MCF 10A (cell line): ENCODE measurements around the gene BAZ2B. TPM values are rescaled to one million over a fixed set of nuclear protein-coding genes. Genes with fewer than 3 reads are reported as not detected.

ENCODE experiments used
- BruUV-seq: library from RNA; stranded (reverse); fragments of 400-500 nt; replicated peaks from 2 replicates; lab custom pipeline; 2021; lab: Mats Ljungman, UMichigan
- CTCF ChIA-PET: fragments of 300-600 bp; sonication (Branson Sonifier 250); formaldehyde crosslinking; extraction: SDS; loops from one replicate; lab custom pipeline; 2021; ENCODE audit warnings: antibody characterized with exemption, inconsistent platforms; lab: Yijun Ruan, JAX
- POLR2A ChIA-PET: fragments of 300-600, 350-650 bp; sonication (Branson Sonifier 250); formaldehyde crosslinking; extraction: SDS; loops from one replicate; lab custom pipeline; 2020; ENCODE audit warnings: antibody characterized with exemption, inconsistent platforms; lab: Yijun Ruan, JAX
- DNase-seq: peaks from one replicate; pipeline ENCODE4 v3.0.0-alpha.2; 2018; ENCODE audit not compliant: unreplicated experiment
- H3K27ac Mint-ChIP-seq: one replicate; pipeline ENCODE4 v1.8.0; 2022; ENCODE audit warnings: mild to moderate bottlenecking, low read depth, mixed read lengths; ENCODE audit not compliant: unreplicated experiment
- H3K27me3 Mint-ChIP-seq: one replicate; pipeline ENCODE4 v1.8.0; 2022; ENCODE audit warnings: mixed read lengths; ENCODE audit not compliant: insufficient read depth, unreplicated experiment
- H3K36me3 Mint-ChIP-seq: one replicate; pipeline ENCODE4 v1.8.0; 2022; ENCODE audit warnings: mild to moderate bottlenecking, moderate library complexity, mixed read lengths; ENCODE audit not compliant: insufficient read depth, unreplicated experiment
- H3K4me1 Mint-ChIP-seq: one replicate; pipeline ENCODE4 v1.8.0; 2022; ENCODE audit warnings: mixed read lengths; ENCODE audit not compliant: insufficient read depth, unreplicated experiment
- H3K4me3 Mint-ChIP-seq: one replicate; pipeline ENCODE4 v1.8.0; 2022; ENCODE audit warnings: mild to moderate bottlenecking, moderate library complexity, mixed read lengths; ENCODE audit not compliant: unreplicated experiment
- H3K9me3 Mint-ChIP-seq: one replicate; pipeline ENCODE4 v1.8.0; 2022; ENCODE audit warnings: mixed read lengths; ENCODE audit not compliant: unreplicated experiment
- intact Hi-C: fragments of 100-400 bp; cut with micrococcal nuclease; formaldehyde crosslinking; loops from 2 replicates; pipeline ENCODE4 v1.14.1; 2022
- total RNA-seq: library from RNA; stranded (reverse); gene quantifications from 2 replicates; pipeline ENCODE4 v1.2.3, GENCODE V29; 2022
- TF ChIP-seq, protein P1 (sequence below): fragments of 200-600 bp; IDR thresholded peaks from one replicate; pipeline ENCODE4 v1.8.0; 2022; ENCODE audit warnings: antibody characterized with exemption, mild to moderate bottlenecking; ENCODE audit not compliant: unreplicated experiment

Gene BAZ2B
- total RNA-seq, 1 experiment from 2014 or later = 51.8 TPM

DNA sequence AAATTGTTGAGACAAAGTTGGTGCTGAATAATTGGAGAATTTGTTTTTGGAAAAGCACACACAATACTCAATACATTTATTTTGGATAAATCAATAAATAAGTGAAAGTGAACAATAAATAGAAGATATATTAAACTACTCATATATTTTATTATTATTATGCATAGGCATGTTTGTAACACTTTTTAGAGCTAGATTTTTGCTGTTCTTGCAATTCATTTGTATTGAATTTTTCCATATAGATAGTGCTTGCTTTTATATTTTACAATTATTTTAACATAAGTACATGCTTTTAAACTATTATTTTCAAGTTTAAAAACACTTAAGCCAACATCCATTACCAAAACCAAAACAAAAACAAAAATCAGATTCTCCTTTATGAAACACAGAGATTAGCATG, 43.9 kb downstream of the BAZ2B start:
- CTCF ChIA-PET = no interaction called here

DNA sequence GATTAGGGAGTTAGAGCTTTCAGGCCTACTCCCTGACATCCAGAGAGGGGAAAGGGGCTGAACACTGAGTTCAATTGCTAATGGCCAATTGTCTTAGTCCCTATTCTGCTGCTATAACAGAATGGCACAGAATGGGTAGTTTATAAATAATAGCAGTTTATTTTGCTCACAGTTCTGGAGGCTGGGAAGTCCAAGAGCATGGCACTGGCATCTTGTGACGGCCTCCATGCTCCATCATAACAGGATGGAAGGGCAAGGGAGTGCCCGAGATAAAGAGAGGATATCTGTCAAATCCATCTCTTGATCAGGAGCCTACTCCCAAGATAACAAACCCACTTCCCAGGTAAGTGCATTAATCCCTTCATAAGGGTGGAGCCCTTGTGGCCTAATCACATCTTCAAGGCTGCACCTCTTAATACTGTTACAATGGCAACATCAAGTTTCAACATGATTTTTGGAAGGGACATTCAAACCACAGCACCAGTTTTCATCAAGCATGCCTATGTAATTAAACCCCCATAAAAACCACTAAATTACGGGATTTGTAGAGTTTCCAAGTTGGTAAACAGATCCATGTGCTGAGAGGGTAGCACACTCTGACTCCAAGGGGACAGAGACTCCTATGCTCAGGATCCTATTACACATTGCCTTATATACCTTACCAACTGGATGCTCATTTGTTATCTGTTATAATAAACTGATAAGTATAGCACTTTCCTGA, 44.6 kb downstream of the BAZ2B start:
- Mint-ChIP-seq H3K9me3 (peaks cover 7% of the 10 kb centered on the region), H3K27ac (no peak overlapping the region), H3K36me3 (no peaks in the 10 kb centered on the region), H3K4me1 (peaks cover 6% of the 10 kb centered on the region), H3K4me3 (no peak overlapping the region), H3K27me3 (no peaks in the 10 kb centered on the region)
- intact Hi-C loops = no loop called here
- CTCF ChIA-PET = no interaction called here
- BruUV-seq = no TSS peak
- DNase-seq = no peak
- TF ChIP-seq, protein P1, sequence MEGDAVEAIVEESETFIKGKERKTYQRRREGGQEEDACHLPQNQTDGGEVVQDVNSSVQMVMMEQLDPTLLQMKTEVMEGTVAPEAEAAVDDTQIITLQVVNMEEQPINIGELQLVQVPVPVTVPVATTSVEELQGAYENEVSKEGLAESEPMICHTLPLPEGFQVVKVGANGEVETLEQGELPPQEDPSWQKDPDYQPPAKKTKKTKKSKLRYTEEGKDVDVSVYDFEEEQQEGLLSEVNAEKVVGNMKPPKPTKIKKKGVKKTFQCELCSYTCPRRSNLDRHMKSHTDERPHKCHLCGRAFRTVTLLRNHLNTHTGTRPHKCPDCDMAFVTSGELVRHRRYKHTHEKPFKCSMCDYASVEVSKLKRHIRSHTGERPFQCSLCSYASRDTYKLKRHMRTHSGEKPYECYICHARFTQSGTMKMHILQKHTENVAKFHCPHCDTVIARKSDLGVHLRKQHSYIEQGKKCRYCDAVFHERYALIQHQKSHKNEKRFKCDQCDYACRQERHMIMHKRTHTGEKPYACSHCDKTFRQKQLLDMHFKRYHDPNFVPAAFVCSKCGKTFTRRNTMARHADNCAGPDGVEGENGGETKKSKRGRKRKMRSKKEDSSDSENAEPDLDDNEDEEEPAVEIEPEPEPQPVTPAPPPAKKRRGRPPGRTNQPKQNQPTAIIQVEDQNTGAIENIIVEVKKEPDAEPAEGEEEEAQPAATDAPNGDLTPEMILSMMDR = no peak
- POLR2A ChIA-PET = no interaction called here

More for the DNA sequence above, 43.9 kb downstream of the BAZ2B start:
- Mint-ChIP-seq H3K36me3 (no peaks in the 10 kb centered on the region), H3K27ac (no peak overlapping the region), H3K4me3 (no peak overlapping the region), H3K27me3 (no peaks in the 10 kb centered on the region), H3K9me3 (peaks cover 7% of the 10 kb centered on the region), H3K4me1 (peaks cover 6% of the 10 kb centered on the region)
- TF ChIP-seq, protein P1 = no peak
- no peak for DNase-seq
- POLR2A ChIA-PET = no interaction called here
- intact Hi-C loops = no loop called here
- BruUV-seq = no TSS peak

DNA sequence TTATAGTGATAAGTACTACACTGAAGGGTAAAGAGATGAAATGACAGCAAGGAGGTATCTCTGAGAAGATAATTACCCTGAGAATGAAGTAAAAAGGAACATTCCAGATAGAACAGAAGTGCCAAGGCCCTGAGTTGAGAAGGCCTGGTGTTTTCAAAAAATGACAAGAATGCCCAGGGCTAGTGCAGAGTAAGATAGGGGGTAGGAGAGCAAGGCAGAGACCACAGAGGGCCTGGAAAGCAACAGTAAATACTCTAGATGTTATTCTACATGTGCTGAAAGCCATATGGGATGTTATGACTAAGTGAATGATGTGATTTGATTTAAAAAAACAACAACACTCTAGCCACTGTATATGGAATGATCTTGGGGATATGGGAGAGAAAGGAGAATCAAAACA, 52.3 kb downstream of the BAZ2B start:
- intact Hi-C loops = no loop called here
- BruUV-seq = no TSS peak
- ChIA-PET POLR2A (no interaction called here), CTCF (no interaction called here)
- no peak overlapping the region for H3K27ac Mint-ChIP-seq
- H3K4me3 Mint-ChIP-seq = no peak overlapping the region
- no peaks in the 10 kb centered on the region for H3K9me3 Mint-ChIP-seq
- H3K36me3 Mint-ChIP-seq = no peaks in the 10 kb centered on the region
- H3K27me3 Mint-ChIP-seq = no peaks in the 10 kb centered on the region
- TF ChIP-seq, protein P1 = no peak
- DNase-seq = no peak
- H3K4me1 Mint-ChIP-seq = peaks cover 11% of the 10 kb centered on the region

DNA sequence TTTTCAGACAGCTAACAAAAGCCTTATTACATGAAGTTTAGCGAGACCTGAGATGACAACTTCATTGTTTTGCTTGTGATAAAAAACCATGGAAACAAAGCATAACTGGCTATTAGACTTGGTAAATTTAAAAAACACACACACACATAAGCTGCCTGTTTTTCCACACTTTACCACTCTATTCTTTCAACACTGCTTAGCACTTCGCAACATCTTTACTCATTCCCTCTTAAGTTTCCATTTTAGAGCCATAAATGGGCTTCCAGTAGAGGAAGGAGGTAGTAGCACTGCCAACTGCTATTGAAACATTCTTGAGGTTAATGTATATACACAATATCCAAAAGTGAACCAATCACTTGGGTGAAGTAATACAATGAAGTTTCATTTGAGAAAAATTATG, 54.1 kb downstream of the BAZ2B start:
- H3K27me3 Mint-ChIP-seq = no peaks in the 10 kb centered on the region
- no TSS peak for BruUV-seq

More for the DNA sequence above, 54.1 kb downstream of the BAZ2B start:
- DNase-seq = peak; percentile 59
- Mint-ChIP-seq H3K4me1 (peaks cover 11% of the 10 kb centered on the region), H3K9me3 (no peaks in the 10 kb centered on the region), H3K4me3 (no peak overlapping the region), H3K27ac (no peak overlapping the region), H3K36me3 (peaks cover under 1% of the 10 kb centered on the region)
- ChIA-PET POLR2A (interaction anchor here (0.7 to 1.1 kb wide), 2 partner anchors 45 to 150 kb away, joined by 3 to 4 read pairs; partner anchors contain the start of gene MARCHF7), CTCF (interaction anchor here (0.6 to 1.1 kb wide), 2 partner anchors 150 to 166 kb away, joined by 3 read pairs; no protein-coding TSS in a partner anchor)
- TF ChIP-seq, protein P1 = no peak
- intact Hi-C loops = no loop called here
